Measurements from ENCODE around the gene MSX1.

The MSX1 gene

DNA sequence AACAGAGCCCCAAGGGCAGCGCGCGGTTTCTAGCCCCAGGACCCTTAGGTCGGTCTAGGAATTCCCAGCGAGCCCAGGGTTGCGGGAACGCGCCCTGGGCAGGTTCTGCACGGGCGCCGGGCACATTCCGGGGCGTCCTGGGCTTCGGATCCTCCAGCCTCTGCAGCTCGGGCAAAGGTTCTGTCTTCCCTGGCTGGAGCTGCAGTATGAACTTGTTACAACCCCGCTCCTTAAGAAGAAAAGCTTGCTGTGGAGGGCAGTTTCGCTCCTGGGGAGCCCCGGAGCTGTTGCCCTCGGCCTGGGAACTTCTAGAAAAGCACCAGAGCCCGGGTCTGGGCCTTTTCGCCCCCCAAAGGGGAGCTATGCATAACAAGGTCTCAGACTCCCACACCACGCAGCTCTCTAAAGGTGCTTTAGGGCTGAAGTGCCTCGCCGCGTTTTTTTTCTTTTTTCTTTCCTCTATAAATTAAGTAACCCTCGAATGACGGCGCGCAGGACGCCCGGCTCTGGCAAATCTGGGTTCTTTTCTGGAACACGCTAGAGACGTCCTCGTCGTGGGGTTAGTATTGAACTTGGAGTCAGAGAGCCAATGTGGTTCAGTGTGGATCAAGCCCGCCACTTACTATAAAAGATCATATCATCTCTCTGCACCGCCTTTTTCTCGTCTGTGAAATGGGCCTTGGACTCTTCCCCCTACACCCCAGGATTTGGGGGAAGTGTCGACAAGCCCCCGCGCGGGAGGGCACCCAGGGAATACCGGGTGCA, 5.7 kb downstream of the MSX1 start:
- no CpG with 5 or more reads among the region's 43 CpGs for WGBS (ENCODE audit: insufficient coverage, insufficient read length)
- Histone ChIP-seq H3K27me3 (ENCODE audit: control insufficient read depth, insufficient read depth, low read length) (peaks cover 98% of the 10 kb centered on the region), H3K27ac (ENCODE audit: low read length) (no peak overlapping the region), H3K36me3 (ENCODE audit: control insufficient read depth, insufficient read depth, low read length) (no peaks in the 10 kb centered on the region), H3K9me3 (ENCODE audit: control insufficient read depth, insufficient read depth, low read length) (no peaks in the 10 kb centered on the region), H3K4me1 (ENCODE audit: control insufficient read depth, insufficient read depth, low read length) (peaks cover 3% of the 10 kb centered on the region; the same call in 1 of the 2 replicates), H3K4me3 (ENCODE audit: low read length) (no peak overlapping the region)
- no peak for DNase-seq (ENCODE audit: low read depth, low spot score)

DNA sequence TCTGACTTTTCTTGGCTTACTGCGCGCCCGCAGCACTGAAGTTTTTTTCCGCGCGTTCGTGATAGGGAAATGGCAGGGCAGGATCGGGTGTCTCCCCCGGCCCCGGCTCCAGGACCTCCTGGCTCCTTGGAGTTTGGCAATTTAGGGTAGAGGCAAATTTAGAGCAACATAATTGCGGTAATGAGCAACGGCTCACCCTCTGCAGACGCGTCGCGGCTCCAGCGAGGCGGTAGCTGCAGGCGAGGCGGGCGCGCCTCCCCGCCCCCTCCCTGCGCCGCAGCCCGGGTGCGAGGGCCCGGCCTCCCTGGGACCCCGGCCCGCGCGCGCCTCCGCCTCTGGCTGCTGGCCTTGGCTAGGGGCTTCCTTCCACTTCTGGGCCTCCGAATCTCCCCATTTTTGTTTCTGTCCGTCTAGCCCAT, 6.2 kb downstream of the MSX1 start:
- no peaks in the 10 kb centered on the region for H3K9me3 ChIP-seq (ENCODE audit: control insufficient read depth, insufficient read depth, low read length)
- 0 out of 2 replicates have a peak, but pooled peaks cover 3% of the 10 kb centered on the region for H3K4me1 ChIP-seq (ENCODE audit: control insufficient read depth, insufficient read depth, low read length)
- no peaks in the 10 kb centered on the region for H3K36me3 ChIP-seq (ENCODE audit: control insufficient read depth, insufficient read depth, low read length)
- DNase-seq (ENCODE audit: low read depth, low spot score): no peak
- WGBS (ENCODE audit: insufficient coverage, insufficient read length): no CpG with 5 or more reads among the region's 36 CpGs
- no peak overlapping the region for H3K27ac ChIP-seq (ENCODE audit: low read length)
- H3K27me3 ChIP-seq (ENCODE audit: control insufficient read depth, insufficient read depth, low read length): peaks cover 98% of the 10 kb centered on the region
- peak overlapping the region; percentile 20; the same call in 1 of the 2 replicates for H3K4me3 ChIP-seq (ENCODE audit: low read length)

DNA sequence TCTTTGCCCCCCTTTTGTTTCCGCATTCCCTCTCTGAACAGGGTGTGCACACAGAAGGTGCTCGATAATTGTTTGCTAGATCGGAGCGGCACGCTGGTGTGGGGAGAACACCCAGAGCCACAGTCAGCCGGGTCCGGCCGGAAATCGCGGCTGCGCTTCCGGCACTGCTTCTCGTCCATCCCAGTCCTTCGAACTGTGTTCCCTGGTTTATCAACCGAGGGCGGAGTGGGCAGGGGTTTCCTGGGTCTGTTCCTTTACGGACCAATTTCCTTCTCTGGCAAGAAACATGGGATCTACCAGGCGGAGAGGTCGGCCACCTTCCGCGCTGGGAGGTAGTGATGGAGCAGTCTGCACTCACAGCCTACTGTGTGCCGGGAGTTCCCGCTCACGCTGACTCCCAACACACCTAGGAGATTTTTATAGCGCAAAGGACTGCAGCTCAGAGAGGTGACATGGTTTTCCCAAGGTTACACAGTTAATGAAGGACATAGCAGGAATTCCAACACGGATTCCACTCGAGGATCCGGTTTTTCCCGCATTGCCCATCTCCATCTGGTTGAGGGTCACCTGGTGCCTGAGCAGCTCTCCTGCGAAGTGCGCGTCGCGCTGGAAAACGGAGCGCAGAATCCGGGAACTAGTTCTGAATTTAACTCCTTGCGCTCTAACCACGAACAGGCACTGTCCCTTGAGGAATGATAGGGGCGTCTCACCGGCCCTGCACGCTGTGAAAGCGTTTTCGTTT, 6.8 kb downstream of the MSX1 start:
- no CpG with 5 or more reads among the region's 44 CpGs for WGBS (ENCODE audit: insufficient coverage, insufficient read length)
- no peaks in the 10 kb centered on the region for H3K36me3 ChIP-seq (ENCODE audit: control insufficient read depth, insufficient read depth, low read length)
- peaks cover 98% of the 10 kb centered on the region for H3K27me3 ChIP-seq (ENCODE audit: control insufficient read depth, insufficient read depth, low read length)
- no peak overlapping the region for H3K27ac ChIP-seq (ENCODE audit: low read length)
- peak overlapping the region; percentile 20; the same call in 1 of the 2 replicates for H3K4me3 ChIP-seq (ENCODE audit: low read length)
- no peaks in the 10 kb centered on the region for H3K9me3 ChIP-seq (ENCODE audit: control insufficient read depth, insufficient read depth, low read length)
- H3K4me1 ChIP-seq (ENCODE audit: control insufficient read depth, insufficient read depth, low read length): 0 out of 2 replicates have a peak, but pooled peaks cover 3% of the 10 kb centered on the region
- no peak for DNase-seq (ENCODE audit: low read depth, low spot score)

DNA sequence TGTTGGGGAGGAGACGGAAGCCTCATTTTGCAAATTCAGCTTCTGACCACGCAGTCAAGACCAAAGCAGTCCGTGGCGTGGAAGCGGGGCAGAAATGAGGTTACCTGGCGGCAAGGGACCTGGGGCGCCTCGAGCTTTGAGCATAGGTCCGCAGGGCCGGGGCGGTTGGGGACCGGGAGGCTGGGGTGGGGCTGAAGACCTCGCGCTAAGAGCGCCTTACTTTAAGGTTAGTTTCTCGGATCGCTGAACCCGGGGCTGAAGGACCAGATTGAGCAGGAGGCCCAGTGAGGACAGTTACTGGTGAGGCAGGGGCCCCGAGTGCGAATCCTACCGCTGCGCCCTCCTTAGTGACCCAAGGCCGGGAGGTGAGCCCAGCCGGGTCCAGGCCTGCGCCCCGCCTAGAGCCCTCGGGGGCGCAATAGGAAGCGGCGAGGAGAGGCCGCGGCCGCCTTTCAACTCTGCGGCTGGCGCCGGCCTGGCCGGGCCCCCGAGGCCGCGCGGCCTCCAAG, 7.5 kb downstream of the MSX1 start:
- DNase-seq (ENCODE audit: low read depth, low spot score): no peak
- H3K27me3 ChIP-seq (ENCODE audit: control insufficient read depth, insufficient read depth, low read length): peaks cover 98% of the 10 kb centered on the region
- H3K9me3 ChIP-seq (ENCODE audit: control insufficient read depth, insufficient read depth, low read length): no peaks in the 10 kb centered on the region
- no CpG with 5 or more reads among the region's 41 CpGs for WGBS (ENCODE audit: insufficient coverage, insufficient read length)
- H3K36me3 ChIP-seq (ENCODE audit: control insufficient read depth, insufficient read depth, low read length): no peaks in the 10 kb centered on the region
- H3K4me1 ChIP-seq (ENCODE audit: control insufficient read depth, insufficient read depth, low read length): peaks cover 7% of the 10 kb centered on the region
- no peak overlapping the region for H3K27ac ChIP-seq (ENCODE audit: low read length)
- no peak overlapping the region for H3K4me3 ChIP-seq (ENCODE audit: low read length)

DNA sequence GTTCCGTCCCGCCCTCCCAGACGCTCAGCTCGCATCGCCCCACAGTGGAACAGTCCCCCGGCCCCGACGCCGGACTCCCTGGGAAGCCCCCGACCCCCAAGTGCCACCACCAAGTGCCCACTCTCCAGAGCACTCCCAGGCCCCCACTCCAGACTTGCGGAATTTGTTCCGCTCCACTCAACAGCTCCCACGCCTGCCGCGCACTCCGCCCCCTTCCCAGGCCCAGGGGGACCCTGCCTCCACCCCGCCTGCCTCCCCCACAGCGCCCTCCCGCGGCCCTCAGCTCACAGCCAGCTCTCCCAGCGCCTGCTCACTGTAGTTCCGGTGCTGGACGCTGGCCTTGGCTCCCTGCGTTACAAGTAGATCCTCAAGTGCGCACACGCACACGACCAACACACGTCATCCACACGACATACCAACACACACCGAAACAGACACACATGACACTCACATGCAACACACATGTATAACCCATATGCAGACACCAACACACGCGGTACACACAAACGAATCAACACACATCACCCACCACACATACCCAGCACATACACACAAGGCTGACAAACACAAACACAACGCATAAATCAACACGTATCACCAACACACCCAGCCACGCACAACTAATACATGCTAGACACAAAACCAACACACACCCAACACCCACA, 8.0 kb downstream of the MSX1 start:
- peaks cover 7% of the 10 kb centered on the region for H3K4me1 ChIP-seq (ENCODE audit: control insufficient read depth, insufficient read depth, low read length)
- WGBS (ENCODE audit: insufficient coverage, insufficient read length): 100% methylated on average over 1 of the region's 36 CpGs
- no peak overlapping the region for H3K4me3 ChIP-seq (ENCODE audit: low read length)
- H3K27ac ChIP-seq (ENCODE audit: low read length): no peak overlapping the region
- no peaks in the 10 kb centered on the region for H3K36me3 ChIP-seq (ENCODE audit: control insufficient read depth, insufficient read depth, low read length)
- DNase-seq (ENCODE audit: low read depth, low spot score): no peak
- H3K27me3 ChIP-seq (ENCODE audit: control insufficient read depth, insufficient read depth, low read length): peaks cover 98% of the 10 kb centered on the region
- no peaks in the 10 kb centered on the region for H3K9me3 ChIP-seq (ENCODE audit: control insufficient read depth, insufficient read depth, low read length)

DNA sequence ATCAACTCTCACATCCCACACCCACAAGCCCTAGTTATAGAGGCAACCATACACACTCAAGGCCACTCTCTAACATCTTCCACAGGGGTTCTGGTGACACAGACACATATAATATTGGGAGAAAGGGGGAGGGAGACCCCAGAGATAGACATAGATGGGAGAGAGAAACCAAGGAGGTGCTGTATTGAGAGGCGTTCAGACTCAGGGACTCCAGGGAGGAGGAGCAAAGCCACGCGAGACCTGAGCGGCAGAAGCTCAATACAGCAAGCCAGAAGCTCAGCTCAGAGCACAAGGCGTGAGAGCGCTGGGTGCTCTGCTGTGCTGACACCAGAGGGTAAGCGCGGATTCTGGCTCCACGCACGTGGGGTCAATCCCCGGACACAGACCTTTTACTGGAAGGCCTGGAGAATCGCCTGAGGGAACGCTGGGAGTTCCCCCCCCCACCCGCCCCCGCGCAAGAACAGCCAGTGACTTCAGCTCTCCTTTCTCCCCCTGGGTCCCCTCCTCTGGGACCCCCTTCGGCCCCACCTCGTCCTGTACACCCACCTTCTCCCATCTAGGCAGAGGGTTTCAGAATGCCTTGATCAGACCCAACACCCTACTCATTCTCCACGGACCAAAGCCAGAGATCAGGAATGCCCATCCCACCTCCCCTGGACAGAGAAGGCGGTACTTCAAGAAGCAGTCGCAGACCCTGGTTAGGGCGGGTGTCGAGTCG, 8.7 kb downstream of the MSX1 start:
- Histone ChIP-seq H3K4me3 (ENCODE audit: low read length) (no peak overlapping the region), H3K4me1 (ENCODE audit: control insufficient read depth, insufficient read depth, low read length) (peaks cover 7% of the 10 kb centered on the region), H3K27ac (ENCODE audit: low read length) (no peak overlapping the region), H3K27me3 (ENCODE audit: control insufficient read depth, insufficient read depth, low read length) (peaks cover 98% of the 10 kb centered on the region), H3K9me3 (ENCODE audit: control insufficient read depth, insufficient read depth, low read length) (no peaks in the 10 kb centered on the region), H3K36me3 (ENCODE audit: control insufficient read depth, insufficient read depth, low read length) (no peaks in the 10 kb centered on the region)
- no CpG with 5 or more reads among the region's 24 CpGs for WGBS (ENCODE audit: insufficient coverage, insufficient read length)
- DNase-seq (ENCODE audit: low read depth, low spot score): no peak

DNA sequence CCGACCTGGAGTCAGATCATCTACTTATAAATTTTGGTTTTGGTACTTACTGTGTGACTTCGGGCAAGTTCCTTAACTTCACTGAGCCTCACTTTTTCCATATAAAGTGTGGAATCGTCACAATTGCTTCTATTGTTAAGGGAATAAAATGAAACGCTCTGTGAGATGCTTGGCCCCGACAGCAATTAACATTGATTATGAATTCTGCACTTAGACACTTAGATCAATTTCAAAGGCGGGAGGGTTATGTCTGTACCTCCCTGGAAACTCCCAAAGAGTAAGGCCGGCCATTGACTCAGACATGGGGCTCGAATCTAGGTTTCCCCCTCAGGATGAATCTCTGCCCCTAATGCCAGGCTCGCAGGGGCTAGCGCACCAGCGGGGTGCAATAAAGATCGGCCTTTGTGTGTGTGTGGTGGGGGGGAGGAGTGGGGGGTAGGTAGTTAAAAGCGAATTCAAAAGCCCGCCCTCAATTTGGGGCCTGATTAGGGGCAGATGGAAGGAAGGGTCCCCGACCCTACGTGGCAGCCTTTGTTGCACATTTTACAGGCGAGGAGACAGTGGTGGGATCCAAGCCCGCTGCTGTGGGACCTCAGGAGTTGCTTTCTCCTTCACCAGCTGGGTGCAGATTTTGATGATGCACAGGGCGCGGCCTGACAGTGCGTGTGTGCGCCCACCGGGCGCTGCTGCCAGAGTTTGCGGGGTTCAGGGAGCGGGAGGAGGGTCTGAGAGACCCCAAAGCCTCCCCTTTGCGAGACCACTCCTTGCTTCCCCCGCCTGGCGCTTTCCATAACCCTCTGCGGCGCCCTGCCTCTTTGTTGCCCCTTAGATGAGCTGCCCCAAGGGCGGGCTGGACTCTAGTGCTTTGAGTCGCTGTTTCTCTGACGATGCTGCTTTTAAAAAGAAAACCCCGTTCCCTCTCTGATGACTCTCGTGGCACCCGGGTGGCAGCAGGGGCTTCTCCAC, 9.6 kb downstream of the MSX1 start:
- Histone ChIP-seq H3K4me1 (ENCODE audit: control insufficient read depth, insufficient read depth, low read length) (peaks cover 7% of the 10 kb centered on the region), H3K36me3 (ENCODE audit: control insufficient read depth, insufficient read depth, low read length) (no peaks in the 10 kb centered on the region), H3K9me3 (ENCODE audit: control insufficient read depth, insufficient read depth, low read length) (no peaks in the 10 kb centered on the region), H3K4me3 (ENCODE audit: low read length) (no peak overlapping the region), H3K27ac (ENCODE audit: low read length) (no peak overlapping the region), H3K27me3 (ENCODE audit: control insufficient read depth, insufficient read depth, low read length) (peaks cover 100% of the 10 kb centered on the region)
- no peak for DNase-seq (ENCODE audit: low read depth, low spot score)
- WGBS (ENCODE audit: insufficient coverage, insufficient read length): no CpG with 5 or more reads among the region's 37 CpGs

DNA sequence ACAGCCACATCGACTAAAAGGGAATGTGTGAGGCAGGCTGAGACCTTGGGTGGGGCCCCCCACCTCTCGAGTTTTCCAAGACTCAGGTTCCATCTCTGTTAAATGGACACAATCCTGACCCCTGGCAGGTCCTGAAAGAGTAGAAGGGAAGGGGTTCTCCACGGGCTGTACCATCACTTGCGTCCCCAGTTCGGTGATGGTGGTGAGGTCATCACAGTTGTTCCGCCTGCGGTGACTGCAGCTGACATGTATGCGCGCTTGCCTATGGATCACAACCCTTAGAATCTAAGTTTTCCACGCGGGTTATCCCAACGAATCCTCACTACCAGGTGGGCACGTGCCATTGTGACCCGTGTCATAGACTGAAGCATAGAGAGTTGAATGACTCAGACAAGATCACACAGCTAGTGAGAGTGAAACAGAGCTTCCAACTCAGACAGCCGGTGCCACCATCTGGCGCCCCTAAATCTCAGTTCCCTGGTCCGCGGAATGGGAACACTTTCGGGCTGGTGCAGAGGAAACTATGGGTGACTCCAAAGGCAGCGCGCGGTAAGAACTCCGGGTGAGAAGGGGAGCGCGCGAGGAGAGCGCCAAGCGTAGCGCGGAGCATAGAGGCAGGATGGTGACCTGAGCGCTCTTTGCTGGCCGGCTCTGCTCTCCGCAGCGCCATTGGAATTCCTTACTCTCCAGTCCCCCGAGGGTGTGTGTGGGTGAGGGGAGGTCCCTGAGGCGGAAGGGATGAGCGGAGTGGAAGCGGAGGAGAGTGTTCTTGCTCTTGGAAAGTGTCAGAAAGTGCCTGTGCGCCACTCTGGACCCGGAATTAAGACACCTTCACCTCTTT, 10.5 kb downstream of the MSX1 start:
- Histone ChIP-seq H3K4me3 (ENCODE audit: low read length) (no peak overlapping the region), H3K36me3 (ENCODE audit: control insufficient read depth, insufficient read depth, low read length) (no peaks in the 10 kb centered on the region), H3K27me3 (ENCODE audit: control insufficient read depth, insufficient read depth, low read length) (peaks cover 99% of the 10 kb centered on the region), H3K27ac (ENCODE audit: low read length) (no peak overlapping the region), H3K9me3 (ENCODE audit: control insufficient read depth, insufficient read depth, low read length) (no peaks in the 10 kb centered on the region), H3K4me1 (ENCODE audit: control insufficient read depth, insufficient read depth, low read length) (peaks cover 7% of the 10 kb centered on the region)
- WGBS (ENCODE audit: insufficient coverage, insufficient read length): no CpG with 5 or more reads among the region's 40 CpGs
- DNase-seq (ENCODE audit: low read depth, low spot score): no peak

Data from iPS DF 6.9 (cell line).